CD14-positive monocyte (primary cell): ENCODE measurements around the gene RCBTB1. TPM values are rescaled to one million over a fixed set of nuclear protein-coding genes. Genes with fewer than 3 reads are reported as not detected.

Source experiments
- DNase-seq, 3 donors: peaks; one replicate each; pipeline ENCODE4 v3.0.0-alpha.2; 2011 to 2022
- H2AFZ ChIP-seq: 2 replicates; pipeline ENCODE4 v1.6.0; 2012; ENCODE audit warnings: mild to moderate bottlenecking, low read depth, low read length, inconsistent platforms; ENCODE audit not compliant: insufficient read depth, poor library complexity, severe bottlenecking
- H3K27ac ChIP-seq, 2 donors: 1 replicate in 1 of 2; 2 replicates in 1 of 2; pipeline ENCODE4 v1.5.1; 2012 to 2013; ENCODE audit warnings: low read length in 2 of 2, control low read depth in 1 of 2, inconsistent platforms in 1 of 2, low read depth in 1 of 2, mild to moderate bottlenecking in 1 of 2
- H3K27me3 ChIP-seq, 2 donors: one replicate each; pipeline versions ENCODE4 v1.6.0 to v1.6.1; 2011 to 2013; ENCODE audit warnings: low read length in 2 of 2; ENCODE audit not compliant: control insufficient read depth in 2 of 2, insufficient read depth in 2 of 2
- H3K36me3 ChIP-seq, 2 donors: replicated peaks in 1 of 2; 1 replicate in 1 of 2; 2 replicates in 1 of 2; pipeline versions ENCODE4 v1.5.1 to v1.6.1; 2012 to 2013; ENCODE audit warnings: low read length in 2 of 2, control low read depth in 1 of 2, inconsistent platforms in 1 of 2, mild to moderate bottlenecking in 1 of 2; ENCODE audit not compliant: insufficient read depth in 2 of 2, control insufficient read depth in 1 of 2
- H3K4me1 ChIP-seq, 2 donors: 1 replicate in 1 of 2; 2 replicates in 1 of 2; pipeline versions ENCODE4 v1.5.1 to v1.6.1; 2012 to 2013; ENCODE audit warnings: low read length in 2 of 2, control low read depth in 1 of 2, inconsistent platforms in 1 of 2, mild to moderate bottlenecking in 1 of 2, moderate library complexity in 1 of 2; ENCODE audit not compliant: insufficient read depth in 2 of 2, control insufficient read depth in 1 of 2
- H3K4me2 ChIP-seq: replicated peaks from 2 replicates; pipeline ENCODE3; 2012; ENCODE audit warnings: low read length, moderate library complexity, mild to moderate bottlenecking; ENCODE audit not compliant: poor library complexity, severe bottlenecking; ENCODE audit errors: extremely low read depth
- H3K4me3 ChIP-seq, 3 experiments: fragments of 200-600 bp in 1 of 3; sonication (generic) in 1 of 3; replicated peaks in 1 of 3; 1 replicate in 2 of 3; 2 replicates in 1 of 3; pipeline ENCODE4 v1.5.1; 2011 to 2013; ENCODE audit warnings: low read length in 3 of 3, mild to moderate bottlenecking in 3 of 3, control low read depth in 2 of 3, low read depth in 2 of 3, inconsistent platforms in 1 of 3, moderate library complexity in 1 of 3
- H3K79me2 ChIP-seq: 2 replicates; pipeline ENCODE4 v1.6.0; 2012; ENCODE audit warnings: mild to moderate bottlenecking, control low read depth, inconsistent platforms, low read length, moderate library complexity; ENCODE audit not compliant: insufficient read depth
- H3K9ac ChIP-seq: 2 replicates; pipeline ENCODE4 v1.6.0; 2017; ENCODE audit warnings: low read length, mild to moderate bottlenecking; ENCODE audit not compliant: insufficient read depth, poor library complexity, severe bottlenecking
- H3K9me3 ChIP-seq, 2 donors: replicated peaks in 1 of 2; 1 replicate in 1 of 2; 2 replicates in 1 of 2; pipeline versions ENCODE4 v1.5.1 to v1.6.1; 2012 to 2013; ENCODE audit warnings: low read length in 2 of 2, control low read depth in 1 of 2; ENCODE audit not compliant: control insufficient read depth in 1 of 2, insufficient read depth in 1 of 2
- H4K20me1 ChIP-seq: 2 replicates; pipeline ENCODE4 v1.6.0; 2012; ENCODE audit warnings: mild to moderate bottlenecking, low read length, control low read depth, moderate library complexity; ENCODE audit not compliant: insufficient read depth
- H3K27ac Mint-ChIP-seq, 7 donors: one replicate each; pipeline ENCODE4 v1.8.0; 2020; ENCODE audit warnings: mild to moderate bottlenecking in 7 of 7, mixed read lengths in 7 of 7, moderate library complexity in 6 of 7, inconsistent platforms in 2 of 7
- H3K27me3 Mint-ChIP-seq, 3 donors: one replicate each; pipeline ENCODE4 v1.8.0; 2021 to 2022; ENCODE audit warnings: low read depth in 3 of 3, mild to moderate bottlenecking in 3 of 3, mixed read lengths in 3 of 3, moderate library complexity in 3 of 3, inconsistent platforms in 1 of 3
- H3K36me3 Mint-ChIP-seq, 2 donors: one replicate each; pipeline ENCODE4 v1.8.0; 2020; ENCODE audit warnings: mixed read lengths in 2 of 2, inconsistent platforms in 1 of 2, mild to moderate bottlenecking in 1 of 2
- H3K4me1 Mint-ChIP-seq: one replicate; pipeline ENCODE4 v1.8.0; 2020; ENCODE audit warnings: mild to moderate bottlenecking, mixed read lengths
- H3K4me3 Mint-ChIP-seq, 2 donors: one replicate each; pipeline ENCODE4 v1.8.0; 2020; ENCODE audit warnings: mild to moderate bottlenecking in 2 of 2, mixed read lengths in 2 of 2, moderate library complexity in 1 of 2
- H3K9me3 Mint-ChIP-seq, 7 donors: one replicate each; pipeline ENCODE4 v1.8.0; 2020 to 2022; ENCODE audit warnings: mixed read lengths in 7 of 7, mild to moderate bottlenecking in 6 of 7, moderate library complexity in 6 of 7, inconsistent platforms in 2 of 7
- CTCF ChIP-seq: fragments of 200-600 bp; IDR thresholded peaks from one replicate; pipeline ENCODE4 v1.8.0; 2022; ENCODE audit warnings: antibody characterized with exemption, mild to moderate bottlenecking
- WGBS: methylation state at CpG from one replicate; pipeline ENCODE4 v1.1.5; 2013; ENCODE audit warnings: missing lambda C conversion rate; ENCODE audit not compliant: insufficient coverage; 5-methylcytosine and 5-hydroxymethylcytosine counted together
- intact Hi-C, 2 donors: fragments of 100-400 bp; cut with micrococcal nuclease; formaldehyde crosslinking; loops; one replicate each; pipeline versions ENCODE4 v1.15.0 to v1.15.1; 2023
- polyA plus RNA-seq, 3 donors: library from polyadenylated mRNA; depleted of rRNA in 1 of 3; unstranded in 2 of 3; stranded (reverse) in 1 of 3; fragments of 300-500 nt in 2 of 3; fragments of >200 nt in 1 of 3; fragmentation: Illumina TruSeq in 2 of 3; gene quantifications; 1 replicate in 2 of 3; 2 replicates in 1 of 3; pipeline ENCODE4 v1.2.3, GENCODE V29; 2012 to 2021

Gene RCBTB1
- polyA plus RNA-seq, 3 donors, result 9.8 to 19.4 (median 13.2) TPM

- peaks cover 36 to 49% of the 10 kb centered on the region in 2 donors for H3K4me1 ChIP-seq
- peaks cover 28% of the 10 kb centered on the region for H3K4me1 Mint-ChIP-seq
- no CpG with 5 or more reads among the region's 1 CpG for WGBS
Measured at GRCh38 chr13:49532593-49532992, 52.8 kb downstream of the RCBTB1 start.

GRCh38 chr13:49530457-49530856, 54.9 kb downstream of the RCBTB1 start:
- peaks cover 27 to 48% of the 10 kb centered on the region in 2 donors for H3K4me1 ChIP-seq
- H3K36me3 ChIP-seq, result peaks cover 7 to 37% of the 10 kb centered on the region in 2 donors
- peaks cover 18% of the 10 kb centered on the region for H3K4me1 Mint-ChIP-seq
- peak overlapping the region in 1 of 2 donors; percentile 71 for H3K4me3 Mint-ChIP-seq
- H2AFZ ChIP-seq, result peak overlapping the region; percentile 60
- intact Hi-C loops, result no loop called here
- H3K4me2 ChIP-seq, result peak overlapping the region; percentile 6
- no peak for TF ChIP-seq CTCF
- DNase-seq, result peak; percentile 72 to 87 (median 87)
- no peaks in the 10 kb centered on the region for H3K9me3 ChIP-seq
- peak overlapping the region; percentile 61 to 83 for H3K27ac ChIP-seq
- peaks cover 46 to 65% of the 10 kb centered on the region in 2 donors for H3K36me3 Mint-ChIP-seq
- H3K79me2 ChIP-seq, result no peaks in the 10 kb centered on the region
- no peak overlapping the region for H3K4me3 ChIP-seq
- peaks cover 0 to 3% (median 0%) of the 10 kb centered on the region in 7 donors for H3K9me3 Mint-ChIP-seq
- H3K27me3 ChIP-seq, result no peaks in the 10 kb centered on the region
- no peaks in the 10 kb centered on the region for H3K27me3 Mint-ChIP-seq
- H3K27ac Mint-ChIP-seq, result peak overlapping the region; percentile 43 to 90 (median 85)
- H3K9ac ChIP-seq, result peak overlapping the region; percentile 27
- H4K20me1 ChIP-seq, result no peaks in the 10 kb centered on the region
- WGBS, result no CpG with 5 or more reads among the region's 7 CpGs

More at GRCh38 chr13:49532593-49532992, 52.8 kb downstream of the RCBTB1 start:
- no peak overlapping the region for H3K9ac ChIP-seq
- H3K4me2 ChIP-seq, result no peak overlapping the region
- DNase-seq, result no peak
- no peaks in the 10 kb centered on the region for H4K20me1 ChIP-seq
- Mint-ChIP-seq H3K36me3 (peaks cover 37 to 50% of the 10 kb centered on the region in 2 donors), H3K4me3 (no peak overlapping the region), H3K27ac (peak overlapping the region in 2 of 7 donors; percentile 58 to 72), H3K9me3 (peaks cover 0 to 3% (median 0%) of the 10 kb centered on the region in 7 donors), H3K27me3 (no peaks in the 10 kb centered on the region)
- H3K27ac ChIP-seq, result no peak overlapping the region
- no peak for TF ChIP-seq CTCF
- intact Hi-C loops, result no loop called here
- H2AFZ ChIP-seq, result no peak overlapping the region
- H3K79me2 ChIP-seq, result no peaks in the 10 kb centered on the region
- no peaks in the 10 kb centered on the region for H3K9me3 ChIP-seq
- H3K36me3 ChIP-seq, result peaks cover 5 to 20% of the 10 kb centered on the region in 2 donors
- H3K27me3 ChIP-seq, result no peaks in the 10 kb centered on the region
- no peak overlapping the region for H3K4me3 ChIP-seq
